NOMO-1 treated with DMSO at 0.1 percent for 48 hours (cell line): ENCODE results near the gene TMEM60.
A peak's percentile ranks its signal among the peaks of the same experiment; 100 is the strongest.

Experiments used
- DNase-seq: peaks from one replicate; lab custom pipeline; 2025; ENCODE audit not compliant: unreplicated experiment; lab: John Stamatoyannopoulos, UW

The TMEM60 gene

GRCh38 chr7:77782383-77782782 lies 15.9 kb downstream of the TMEM60 start:
- no peak for DNase-seq

DNA sequence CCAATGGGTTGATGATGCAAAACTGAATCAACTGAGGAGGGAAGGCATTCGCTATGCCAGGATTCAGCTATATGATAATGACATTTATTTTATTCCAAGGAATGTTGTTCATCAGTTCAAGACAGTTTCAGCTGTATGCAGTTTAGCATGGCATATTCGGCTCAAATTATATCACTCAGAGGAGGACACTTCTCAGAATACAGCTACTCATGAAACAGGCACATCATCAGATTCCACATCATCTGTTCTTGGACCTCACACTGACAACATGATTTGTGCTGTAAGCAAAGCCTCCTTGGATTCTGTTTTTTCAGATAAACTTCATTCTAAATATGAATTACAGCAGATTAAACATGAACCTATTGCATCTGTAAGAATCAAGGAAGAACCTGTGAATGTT lies 19.7 kb downstream of the TMEM60 start:
- no peak for DNase-seq

GRCh38 chr7:77771901-77772300 lies 26.3 kb downstream of the TMEM60 start:
- no peak for DNase-seq

- DNase-seq: no peak
These were observed 27.9 kb downstream of the TMEM60 start for GRCh38 chr7:77770316-77770715.

GRCh38 chr7:77766801-77767605 lies 31.2 kb downstream of the TMEM60 start:
- DNase-seq: no peak

- DNase-seq: no peak
These were observed 32.1 kb downstream of the TMEM60 start for GRCh38 chr7:77765906-77766800.

GRCh38 chr7:77765481-77765880 lies 32.8 kb downstream of the TMEM60 start:
- no peak for DNase-seq

GRCh38 chr7:77760809-77761453 lies 37.3 kb downstream of the TMEM60 start:
- peak; percentile 31 for DNase-seq

DNA sequence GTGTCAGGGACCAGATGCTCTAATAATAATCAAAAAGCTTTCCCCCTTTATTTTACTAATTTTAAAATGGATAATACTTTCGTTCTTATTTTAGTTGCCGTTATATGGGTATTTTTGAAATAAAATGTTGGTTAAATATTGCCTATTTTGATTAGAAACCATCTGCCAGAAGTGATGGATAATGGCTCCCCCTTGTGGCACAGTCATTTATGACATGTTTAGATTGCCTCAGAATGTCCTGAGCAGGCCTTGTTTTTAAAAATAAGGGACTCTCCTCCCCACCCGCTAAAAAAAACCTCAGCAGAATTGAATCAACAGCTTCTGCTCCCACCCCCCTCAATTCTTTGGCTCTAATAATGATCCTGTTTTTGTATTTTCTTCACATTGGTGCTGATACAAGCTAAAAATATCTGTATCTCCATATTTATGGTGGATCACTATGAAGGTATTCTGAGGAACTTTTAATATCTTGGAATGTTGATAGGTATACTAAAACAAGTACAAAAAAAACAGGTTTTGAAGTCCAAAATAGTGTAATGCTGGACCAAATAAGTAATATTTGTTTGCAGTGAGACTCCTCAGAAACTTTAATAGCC lies 38.8 kb downstream of the TMEM60 start:
- DNase-seq: peak; percentile 83

GRCh38 chr7:77757589-77757988 lies 40.6 kb downstream of the TMEM60 start:
- no peak for DNase-seq

DNA sequence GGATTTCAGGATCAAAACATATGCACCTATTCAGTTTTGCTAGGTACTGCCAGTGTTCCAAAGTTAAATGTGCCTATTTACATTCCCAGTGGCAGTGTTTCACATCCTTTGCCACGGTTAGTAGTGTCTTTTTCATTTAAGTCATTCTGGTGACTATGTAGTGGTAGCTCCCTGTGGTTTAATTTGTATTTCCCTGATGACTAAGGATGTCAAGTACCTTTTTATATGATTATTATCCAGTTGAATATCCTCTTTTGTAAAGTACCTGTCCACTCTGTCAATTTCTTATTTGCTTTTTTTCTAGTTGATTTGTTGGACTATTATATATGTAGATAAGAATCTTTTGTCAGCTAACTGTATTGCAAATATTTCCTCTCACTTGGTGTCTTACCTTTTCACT lies 45.1 kb downstream of the TMEM60 start:
- DNase-seq: no peak

DNA sequence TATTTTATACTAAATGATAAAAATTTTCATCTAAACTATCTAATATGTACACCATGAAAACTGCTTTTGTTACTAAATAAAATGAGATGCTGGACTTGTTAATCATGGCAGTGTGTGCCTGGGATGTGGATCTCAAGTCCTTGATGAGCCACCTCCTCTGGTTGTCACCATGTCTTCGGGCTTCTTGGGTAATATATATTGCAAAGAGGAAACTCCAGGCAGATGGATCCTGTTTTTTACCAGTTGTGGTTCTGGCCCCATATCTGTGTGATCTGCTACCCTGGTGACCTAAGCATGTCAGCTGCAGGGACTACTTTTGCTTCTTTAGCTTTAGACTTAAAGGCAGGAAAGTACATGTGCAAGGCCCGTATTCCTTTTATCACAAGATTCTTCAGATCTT lies 46.2 kb downstream of the TMEM60 start:
- DNase-seq: peak; percentile 99

DNA sequence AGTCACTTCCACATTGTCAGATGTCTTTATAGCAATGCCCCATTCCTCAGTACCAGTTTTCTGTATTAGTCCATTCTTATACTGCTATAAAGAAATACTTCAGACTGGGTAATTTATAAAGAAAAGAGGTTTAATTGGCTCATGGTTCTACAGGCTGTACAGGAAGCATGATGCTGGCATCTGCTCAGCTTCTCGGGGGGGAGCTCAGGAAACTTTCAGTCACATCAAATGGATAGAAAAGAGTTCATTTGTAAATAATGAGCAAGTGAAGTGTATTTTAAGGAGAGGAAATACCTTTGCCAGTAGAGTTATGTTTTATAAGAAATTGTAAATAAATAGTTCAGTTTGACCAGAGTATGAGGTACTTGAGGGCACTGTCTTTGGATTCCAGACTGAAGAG lies 50.5 kb downstream of the TMEM60 start:
- no peak for DNase-seq

GRCh38 chr7:77747178-77747577 lies 51.1 kb downstream of the TMEM60 start:
- DNase-seq: no peak

GRCh38 chr7:77746824-77747165 lies 51.4 kb downstream of the TMEM60 start:
- no peak for DNase-seq

DNA sequence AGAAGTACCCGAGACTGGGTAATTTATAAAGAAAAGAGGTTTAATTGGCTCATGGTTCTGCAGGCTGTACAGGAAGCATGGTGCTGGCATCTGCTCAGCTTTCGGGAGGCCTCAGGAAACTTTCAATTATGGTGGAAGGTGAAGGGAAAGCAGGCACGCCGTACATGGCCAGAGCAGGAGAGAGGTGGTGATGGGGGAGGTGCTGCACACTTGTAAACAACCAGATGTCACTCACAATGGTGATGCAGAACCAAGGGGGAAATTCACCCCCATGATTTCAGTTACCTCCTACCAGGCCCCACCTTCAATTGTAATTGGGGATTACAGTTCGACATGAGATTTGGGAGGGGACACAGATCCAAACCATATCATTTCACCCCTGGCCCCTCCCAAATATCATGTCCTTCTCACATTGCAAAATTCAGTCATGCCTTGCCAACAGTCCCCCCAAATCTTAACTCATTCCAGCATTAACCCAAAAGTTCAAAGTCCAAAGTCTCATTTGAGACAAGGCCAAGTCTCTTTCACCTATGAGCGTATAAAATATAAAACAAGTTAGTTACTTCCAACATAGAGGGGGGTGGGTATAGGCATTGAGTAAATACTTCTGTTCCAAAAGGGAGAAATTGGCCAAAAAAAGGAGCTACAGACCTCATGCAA lies 51.9 kb downstream of the TMEM60 start:
- DNase-seq: no peak

DNA sequence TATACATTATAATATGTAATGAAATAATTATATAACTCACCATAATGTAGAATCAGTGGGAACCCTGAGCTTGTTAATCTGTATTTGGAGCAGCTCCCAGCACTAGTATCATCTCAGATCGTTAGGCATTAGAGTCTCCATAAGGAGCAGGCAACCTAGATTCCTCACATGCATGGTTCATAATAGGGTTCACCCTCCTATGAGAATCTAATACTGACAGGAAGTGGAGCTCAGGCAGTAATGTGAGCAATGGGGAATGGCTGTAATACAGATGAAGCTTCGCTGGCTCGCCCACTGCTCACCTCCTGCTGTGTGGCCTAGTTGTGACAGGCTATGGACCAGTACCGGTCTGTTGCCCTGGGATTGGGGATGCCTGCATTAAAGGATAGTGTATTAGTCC lies 52.5 kb downstream of the TMEM60 start:
- DNase-seq: no peak
